Left colon (tissue), 2 donors: ENCODE measurements around the gene TSSK6. TPM values are rescaled to one million over a fixed set of nuclear protein-coding genes. Genes with fewer than 3 reads are reported as not detected.
"Not testable (repeated sequence)": the region's sequence is repeated elsewhere in the genome, so short reads cannot be mapped to it uniquely, and the experiment has no call there.

ENCODE experiments used
- ATAC-seq: fragments of 200-7000 bp; cut with Tn5 transposase; one replicate; pipeline ENCODE4 v1.9.1; 2020; ENCODE audit warnings: mild to moderate bottlenecking, moderate library complexity
- DNase-seq, 2 donors: peaks; one replicate each; pipeline ENCODE4 v3.0.0-alpha.2; 2020
- intact Hi-C, 2 donors: fragments of 100-400 bp; cut with DNase I in 1 of 2; cut with micrococcal nuclease in 1 of 2; formaldehyde crosslinking; loops; one replicate each; pipeline versions ENCODE4 v1.11.2 to v1.14.0; 2022; cut with DNase I, micrococcal nuclease
- total RNA-seq, 2 donors: library from RNA; stranded (reverse); fragmentation: NEBNext Ultra II Directional; extraction: Animal tissue kit (Norgen Biotek cat#: 25700); gene quantifications; one replicate each; pipeline ENCODE4 v1.2.1, GENCODE V29; 2021
- donor health status: DM: no; HTN: no; CAD: no.
- donor health status: DM: yes; HTN: yes; CAD: no.

The TSSK6 gene
- total RNA-seq, 2 donors from 2014 or later = 1.6 to 2.8 TPM

GRCh38 chr19:19480688-19481087 lies 34.7 kb downstream of the TSSK6 start:
- intact Hi-C loops = no loop called here
- DNase-seq (no peak), ATAC-seq (no peak)

GRCh38 chr19:19477705-19478383 lies 37.5 kb downstream of the TSSK6 start:
- intact Hi-C loops = no loop called here
- ATAC-seq = peak; percentile 93
- DNase-seq = peak; percentile 64 to 77

- intact Hi-C loops = no loop called here
- DNase-seq = no peak
- ATAC-seq = peak; percentile 39
These were observed 39.2 kb downstream of the TSSK6 start for GRCh38 chr19:19475849-19476828.

- DNase-seq (no peak), ATAC-seq (no peak)
- intact Hi-C loops = no loop called here
These were observed 40.2 kb downstream of the TSSK6 start for GRCh38 chr19:19475015-19475765.

- DNase-seq, intact Hi-C loops, ATAC-seq: not testable (repeated sequence)
These were observed 43.2 kb downstream of the TSSK6 start for GRCh38 chr19:19472106-19472505.

GRCh38 chr19:19471682-19472081 lies 43.7 kb downstream of the TSSK6 start:
- ATAC-seq (no peak), DNase-seq (no peak)
- intact Hi-C loops = no loop called here

- ATAC-seq = peak; percentile 85
These were observed 44.8 kb downstream of the TSSK6 start for GRCh38 chr19:19470579-19470978.

GRCh38 chr19:19468424-19469050 lies 46.8 kb downstream of the TSSK6 start:
- ATAC-seq (no peak), DNase-seq (no peak)
- intact Hi-C loops = no loop called here

More at GRCh38 chr19:19470579-19470978, 44.8 kb downstream of the TSSK6 start:
- no peak for DNase-seq
- intact Hi-C loops = no loop called here

GRCh38 chr19:19466201-19466600 lies 49.1 kb downstream of the TSSK6 start:
- DNase-seq (no peak), ATAC-seq (no peak)
- intact Hi-C loops = no loop called here

GRCh38 chr19:19465436-19466070 lies 49.8 kb downstream of the TSSK6 start:
- intact Hi-C loops = no loop called here
- DNase-seq = no peak
- no peak for ATAC-seq

GRCh38 chr19:19464339-19465098 lies 50.8 kb downstream of the TSSK6 start:
- peak; percentile 26 for ATAC-seq
- no peak for DNase-seq
- intact Hi-C loops = no loop called here

Other genes starting within 250 kb of the TSSK6 start
- gene TM6SF2, start 242.2 kb downstream of the TSSK6 start, total RNA-seq = 10 to 100 TPM in 1 of 2 donors, 1 to 10 TPM in 1; 6.9 to 14.3 TPM
- 10 to 100 TPM; 33.5 to 46.2 TPM for gene SUGP1, start 195.0 kb downstream of the TSSK6 start, total RNA-seq
- 10 to 100 TPM; 45.3 to 52.4 TPM for gene MAU2, start 194.7 kb downstream of the TSSK6 start, total RNA-seq
- 100 to 1,000 TPM; 104 to 135 TPM for gene GATAD2A, start 109.9 kb downstream of the TSSK6 start, total RNA-seq
- gene NDUFA13, start 677 bp upstream of the TSSK6 start, total RNA-seq = 100 to 1,000 TPM; 430 to 489 TPM
- 1 to 10 TPM; 4.6 to 4.9 TPM for gene YJEFN3, start 13.4 kb upstream of the TSSK6 start, total RNA-seq
- under 1 TPM; 0.09 to 0.11 TPM for gene CILP2, start 22.7 kb upstream of the TSSK6 start, total RNA-seq
- 1 to 10 TPM; 2.5 to 2.9 TPM for gene PBX4, start 103.1 kb upstream of the TSSK6 start, total RNA-seq
- 10 to 100 TPM; 18.4 to 20.9 TPM for gene LPAR2, start 112.7 kb upstream of the TSSK6 start, total RNA-seq
- 10 to 100 TPM; 29.5 to 34.4 TPM for gene GMIP, start 128.1 kb upstream of the TSSK6 start, total RNA-seq
- 10 to 100 TPM; 57.0 to 65.1 TPM for gene ATP13A1, start 148.1 kb upstream of the TSSK6 start, total RNA-seq
- 10 to 100 TPM; 11.6 to 13.4 TPM for gene ZNF101, start 153.3 kb upstream of the TSSK6 start, total RNA-seq
- 1 to 10 TPM; 2.8 to 3.7 TPM for gene ZNF14, start 217.6 kb upstream of the TSSK6 start, total RNA-seq